Parathyroid adenoma (tissue), 2 donors: ENCODE results near the gene PAK4.
A peak's percentile ranks its signal among the peaks of the same experiment; 100 is the strongest.
"Not testable (repeated sequence)": the region's sequence is repeated elsewhere in the genome, so short reads cannot be mapped to it uniquely, and the experiment has no call there.

Experiments used
- H2AFZ ChIP-seq: fragments of 300-600 bp; sonication (generic); one replicate; pipeline ENCODE4 v1.7.0; 2017; ENCODE audit warnings: antibody characterized with exemption, mild to moderate bottlenecking
- H3K27ac ChIP-seq: fragments of 300-600 bp; sonication (generic); one replicate; pipeline ENCODE4 v1.7.0; 2017
- H3K27me3 ChIP-seq: fragments of 300-600 bp; sonication (generic); one replicate; pipeline ENCODE4 v1.7.0; 2017; ENCODE audit warnings: low read length; ENCODE audit not compliant: control insufficient read depth, insufficient read depth
- H3K36me3 ChIP-seq: fragments of 300-600 bp; sonication (generic); one replicate; pipeline ENCODE4 v1.7.0; 2017; ENCODE audit warnings: low read length; ENCODE audit not compliant: control insufficient read depth, insufficient read depth
- H3K4me1 ChIP-seq: fragments of 300-600 bp; sonication (generic); one replicate; pipeline ENCODE4 v1.7.0; 2017; ENCODE audit warnings: control low read depth
- H3K4me2 ChIP-seq: fragments of 300-600 bp; sonication (generic); one replicate; pipeline ENCODE4 v1.7.0; 2017; ENCODE audit warnings: low read length
- H3K4me3 ChIP-seq: fragments of 300-600 bp; sonication (generic); one replicate; pipeline ENCODE4 v1.7.0; 2017; ENCODE audit warnings: low read depth, low read length
- H3K79me2 ChIP-seq: fragments of 300-600 bp; sonication (generic); one replicate; pipeline ENCODE4 v1.7.0; 2017; ENCODE audit warnings: control low read depth
- H3K9ac ChIP-seq: fragments of 300-600 bp; sonication (generic); one replicate; pipeline ENCODE4 v1.7.0; 2017; ENCODE audit warnings: mild to moderate bottlenecking
- H3K9me3 ChIP-seq: fragments of 300-600 bp; sonication (generic); one replicate; pipeline ENCODE4 v1.7.0; 2017; ENCODE audit warnings: low read length; ENCODE audit not compliant: control insufficient read depth
- TF ChIP-seq, protein P1 (sequence below): fragments of 300-600 bp; sonication (generic); IDR thresholded peaks from one replicate; pipeline ENCODE4 v1.7.0; 2017; ENCODE audit warnings: antibody characterized with exemption, mild to moderate bottlenecking
- donor health status: primary hyperparathyroidism.

The PAK4 gene

DNA sequence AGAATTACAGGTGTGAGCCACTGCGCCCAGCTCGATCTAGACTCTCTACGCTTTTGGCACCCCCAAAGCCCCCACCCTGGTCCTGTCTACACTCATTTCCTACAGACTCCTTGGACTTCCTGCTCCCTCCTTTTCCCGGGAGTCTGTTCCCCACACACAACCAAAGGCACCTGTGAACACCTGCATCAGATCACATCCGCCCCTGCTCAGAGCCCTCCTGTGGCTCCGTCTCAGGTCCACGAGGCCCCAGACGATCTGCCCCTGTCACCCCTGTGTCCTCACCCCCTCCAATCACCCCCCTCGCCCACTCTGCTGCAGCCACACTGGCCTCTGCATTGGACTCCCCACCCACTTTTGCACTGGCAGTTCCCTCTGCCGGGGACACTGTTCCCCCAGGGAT, 12.4 kb upstream of the PAK4 start:
- H3K27me3 ChIP-seq, result no peaks in the 10 kb centered on the region
- H3K79me2 ChIP-seq, result no peaks in the 10 kb centered on the region
- TF ChIP-seq, protein P1, sequence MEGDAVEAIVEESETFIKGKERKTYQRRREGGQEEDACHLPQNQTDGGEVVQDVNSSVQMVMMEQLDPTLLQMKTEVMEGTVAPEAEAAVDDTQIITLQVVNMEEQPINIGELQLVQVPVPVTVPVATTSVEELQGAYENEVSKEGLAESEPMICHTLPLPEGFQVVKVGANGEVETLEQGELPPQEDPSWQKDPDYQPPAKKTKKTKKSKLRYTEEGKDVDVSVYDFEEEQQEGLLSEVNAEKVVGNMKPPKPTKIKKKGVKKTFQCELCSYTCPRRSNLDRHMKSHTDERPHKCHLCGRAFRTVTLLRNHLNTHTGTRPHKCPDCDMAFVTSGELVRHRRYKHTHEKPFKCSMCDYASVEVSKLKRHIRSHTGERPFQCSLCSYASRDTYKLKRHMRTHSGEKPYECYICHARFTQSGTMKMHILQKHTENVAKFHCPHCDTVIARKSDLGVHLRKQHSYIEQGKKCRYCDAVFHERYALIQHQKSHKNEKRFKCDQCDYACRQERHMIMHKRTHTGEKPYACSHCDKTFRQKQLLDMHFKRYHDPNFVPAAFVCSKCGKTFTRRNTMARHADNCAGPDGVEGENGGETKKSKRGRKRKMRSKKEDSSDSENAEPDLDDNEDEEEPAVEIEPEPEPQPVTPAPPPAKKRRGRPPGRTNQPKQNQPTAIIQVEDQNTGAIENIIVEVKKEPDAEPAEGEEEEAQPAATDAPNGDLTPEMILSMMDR, result no peak
- H3K36me3 ChIP-seq, result no peaks in the 10 kb centered on the region
- no peak overlapping the region for H3K9ac ChIP-seq
- no peaks in the 10 kb centered on the region for H3K9me3 ChIP-seq
- H3K4me3 ChIP-seq, result no peak overlapping the region
- no peak overlapping the region for H3K4me2 ChIP-seq
- H2AFZ ChIP-seq, result peak overlapping the region; percentile 38
- no peak overlapping the region for H3K27ac ChIP-seq
- H3K4me1 ChIP-seq, result peaks cover 12% of the 10 kb centered on the region

DNA sequence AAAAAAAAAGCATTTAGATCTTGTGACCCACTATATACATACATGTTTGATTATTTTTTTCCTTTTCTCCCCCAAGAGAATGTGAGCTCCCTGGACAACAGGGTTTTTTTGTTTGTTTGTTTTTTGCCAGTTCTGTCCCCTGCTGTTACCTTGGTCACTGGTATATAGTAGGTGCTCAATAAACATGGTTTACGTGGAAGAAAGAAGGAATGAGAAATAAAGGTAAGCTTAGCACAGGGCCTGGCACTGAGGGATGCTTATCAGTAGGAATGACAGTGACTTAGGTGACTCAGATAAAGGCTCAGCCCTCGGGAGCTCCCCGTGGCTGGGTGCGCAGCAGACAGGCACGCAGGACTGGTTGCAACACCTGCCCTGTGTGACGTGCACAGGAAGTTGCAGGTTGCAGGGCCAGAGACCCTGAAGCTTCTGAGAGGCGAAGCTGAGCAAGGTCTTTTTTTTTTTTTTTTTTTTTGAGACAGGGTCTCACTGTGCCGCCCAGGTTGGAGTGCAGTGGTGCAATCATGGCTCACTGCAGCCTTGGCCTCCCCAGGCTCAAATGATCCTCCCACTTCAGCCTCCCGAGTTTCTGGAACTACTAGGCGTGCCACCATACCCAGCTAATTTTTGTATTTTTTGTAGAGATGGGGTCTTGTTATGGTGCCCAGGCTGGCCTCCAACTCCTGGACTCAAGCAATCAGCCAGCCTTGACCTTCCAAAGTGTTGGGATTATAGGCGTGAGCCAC, 10.3 kb upstream of the PAK4 start:
- TF ChIP-seq, protein P1, result no peak
- Histone ChIP-seq H3K4me1 (peaks cover 12% of the 10 kb centered on the region), H3K36me3 (no peaks in the 10 kb centered on the region), H3K79me2 (no peaks in the 10 kb centered on the region), H3K9me3 (no peaks in the 10 kb centered on the region), H3K27me3 (no peaks in the 10 kb centered on the region), H3K27ac (no peak overlapping the region), H3K9ac (no peak overlapping the region), H3K4me3 (no peak overlapping the region), H3K4me2 (no peak overlapping the region), H2AFZ (no peak overlapping the region)

DNA sequence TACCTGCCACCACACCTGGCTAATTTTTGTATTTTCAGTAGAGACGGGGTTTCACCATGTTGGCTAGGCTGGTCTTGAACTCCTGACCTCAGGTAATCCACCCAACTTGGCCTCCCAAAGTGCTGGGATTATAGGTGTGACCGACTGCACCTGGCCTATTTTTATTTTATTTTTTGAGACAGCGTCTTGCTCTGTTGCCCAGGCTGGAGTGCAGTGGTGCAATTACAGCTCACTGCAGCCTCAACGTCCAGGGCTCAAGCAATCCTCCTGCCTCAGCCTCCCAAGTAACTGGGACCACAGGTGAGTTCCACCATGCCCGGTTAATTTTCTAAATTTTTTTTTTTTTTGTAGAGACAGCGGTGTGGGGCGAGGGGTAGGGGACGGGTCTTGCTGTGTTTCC, 8.6 kb upstream of the PAK4 start:
- H3K79me2 ChIP-seq, H3K9ac ChIP-seq, H3K27ac ChIP-seq, H3K4me1 ChIP-seq, H3K36me3 ChIP-seq, H3K4me3 ChIP-seq, H3K27me3 ChIP-seq, H3K9me3 ChIP-seq, H2AFZ ChIP-seq, H3K4me2 ChIP-seq: not testable (repeated sequence)

DNA sequence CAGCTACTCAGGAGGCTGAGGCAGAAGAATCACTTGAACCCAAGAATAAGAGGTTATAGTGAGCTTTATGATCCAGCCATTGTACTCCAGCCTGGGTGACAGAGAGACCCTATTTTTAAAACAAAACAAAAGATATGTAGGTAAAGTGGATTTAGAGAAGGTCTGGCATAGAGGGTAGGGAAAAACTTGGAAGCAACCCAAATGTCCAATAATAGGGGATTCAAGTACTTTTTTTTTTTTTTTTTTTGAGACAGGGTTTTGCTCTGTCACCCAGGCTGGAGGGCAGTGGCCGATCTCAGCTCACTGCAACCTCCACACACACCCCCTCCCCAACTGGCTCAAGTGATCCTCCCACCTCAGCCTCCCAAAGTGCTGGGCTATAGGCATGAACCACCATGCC, 5.8 kb upstream of the PAK4 start:
- Histone ChIP-seq H3K9ac (no peak overlapping the region), H3K79me2 (no peaks in the 10 kb centered on the region), H3K27me3 (no peaks in the 10 kb centered on the region), H3K4me2 (no peak overlapping the region), H2AFZ (no peak overlapping the region), H3K9me3 (no peaks in the 10 kb centered on the region), H3K27ac (no peak overlapping the region), H3K4me3 (no peak overlapping the region), H3K4me1 (no peaks in the 10 kb centered on the region), H3K36me3 (no peaks in the 10 kb centered on the region)
- TF ChIP-seq, protein P1, result no peak

DNA sequence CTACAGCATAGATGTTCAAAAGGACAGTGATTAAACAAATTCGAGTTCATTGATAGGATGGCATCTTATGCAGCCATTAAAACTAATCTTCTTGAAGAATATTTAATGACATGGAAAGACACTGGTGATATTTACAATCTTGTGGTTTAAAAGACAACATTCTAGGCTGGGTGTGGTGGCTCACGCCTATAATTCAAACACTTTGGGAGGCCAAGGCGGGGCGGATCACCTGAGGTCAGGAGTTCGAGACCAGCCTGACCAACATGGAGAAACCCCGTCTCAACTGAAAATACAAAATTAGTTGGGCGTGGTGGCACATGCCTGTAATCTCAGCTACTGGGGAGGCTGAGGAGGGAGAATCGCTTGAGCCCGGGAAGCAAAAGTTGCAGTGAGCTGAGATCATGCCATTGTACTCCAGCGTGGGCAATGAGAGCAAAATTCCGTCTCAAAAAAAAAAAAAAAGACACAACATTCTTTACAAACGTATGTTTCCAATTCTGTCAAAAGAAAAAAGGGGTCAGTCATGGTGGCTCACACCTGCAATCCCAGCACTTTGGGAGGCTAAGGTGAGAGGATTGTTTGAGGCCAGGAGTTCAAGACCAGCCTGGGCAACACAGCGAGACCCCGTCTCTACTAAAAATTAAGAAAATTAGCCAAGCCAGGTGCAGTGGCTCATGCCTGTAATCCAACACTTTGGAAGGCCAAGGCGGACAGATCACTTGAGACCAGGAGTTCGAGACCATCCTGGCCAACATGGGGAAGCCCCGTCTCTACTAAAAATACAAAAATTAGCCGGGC, 2.5 kb upstream of the PAK4 start:
- H3K4me1 ChIP-seq, result peaks cover 10% of the 10 kb centered on the region
- H3K9me3 ChIP-seq, result no peaks in the 10 kb centered on the region
- H3K4me3 ChIP-seq, result no peak overlapping the region
- H3K27ac ChIP-seq, result no peak overlapping the region
- H3K79me2 ChIP-seq, result peaks cover 8% of the 10 kb centered on the region
- no peak overlapping the region for H2AFZ ChIP-seq
- H3K27me3 ChIP-seq, result no peaks in the 10 kb centered on the region
- TF ChIP-seq, protein P1, result no peak
- no peaks in the 10 kb centered on the region for H3K36me3 ChIP-seq
- H3K9ac ChIP-seq, result no peak overlapping the region
- H3K4me2 ChIP-seq, result no peak overlapping the region
